Hematopoietic multipotent progenitor cell treated with erythropoietin and hydrocortisone succinate and interleukin-3 and kit ligand, for 6 days (in vitro differentiated cells): ENCODE data around the gene MUL1.
A peak's percentile ranks its signal among the peaks of the same experiment; 100 is the strongest.
"Not testable (repeated sequence)": the region's sequence is repeated elsewhere in the genome, so short reads cannot be mapped to it uniquely, and the experiment has no call there.

Experiments
- DNase-seq: peaks from one replicate; pipeline ENCODE4 v3.0.0-alpha.2; 2015

MUL1 gene

DNA sequence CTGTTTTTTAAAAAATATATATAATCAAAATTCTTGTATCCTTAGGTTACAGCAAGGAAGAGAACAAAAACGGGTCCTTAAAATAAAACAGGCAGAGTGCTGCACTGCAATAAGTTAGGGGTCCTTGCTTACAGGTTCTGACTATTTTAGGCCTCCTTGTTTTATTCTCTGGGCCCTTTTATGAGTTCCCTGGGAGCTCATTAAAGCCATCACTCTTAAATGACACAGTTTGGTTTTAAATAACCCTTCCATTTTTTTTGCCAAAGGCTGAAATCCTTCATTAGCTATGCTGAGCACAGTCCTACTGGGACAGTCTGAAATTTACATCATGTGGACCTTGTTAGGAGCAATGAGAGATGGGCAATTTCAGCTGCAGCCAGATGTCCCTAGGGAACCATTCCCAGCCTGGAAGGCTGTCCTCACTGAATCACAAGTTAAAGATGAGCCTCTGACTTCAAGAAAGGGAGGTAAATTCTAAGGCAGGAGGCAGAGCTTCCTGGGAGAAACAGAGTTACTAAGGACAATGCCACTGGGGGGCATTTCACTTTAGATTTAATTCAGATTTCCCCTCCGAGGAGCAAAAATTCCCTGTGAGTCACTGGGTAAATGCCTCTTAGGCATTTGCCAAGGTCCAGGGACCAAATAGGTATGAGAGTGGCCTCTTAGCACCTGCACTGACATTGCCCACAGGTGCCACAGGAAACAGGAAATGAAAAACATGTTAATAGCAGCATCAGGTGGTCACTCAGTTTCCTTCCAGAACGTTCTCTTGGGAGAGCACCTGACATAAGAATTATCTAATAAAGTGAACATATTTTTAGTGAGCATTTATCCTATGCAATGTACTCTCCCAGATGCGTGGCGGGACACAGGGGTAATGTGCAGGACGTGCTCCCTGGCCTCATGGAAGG is 3.8 kb upstream of the MUL1 start:
- no peak for DNase-seq

DNA sequence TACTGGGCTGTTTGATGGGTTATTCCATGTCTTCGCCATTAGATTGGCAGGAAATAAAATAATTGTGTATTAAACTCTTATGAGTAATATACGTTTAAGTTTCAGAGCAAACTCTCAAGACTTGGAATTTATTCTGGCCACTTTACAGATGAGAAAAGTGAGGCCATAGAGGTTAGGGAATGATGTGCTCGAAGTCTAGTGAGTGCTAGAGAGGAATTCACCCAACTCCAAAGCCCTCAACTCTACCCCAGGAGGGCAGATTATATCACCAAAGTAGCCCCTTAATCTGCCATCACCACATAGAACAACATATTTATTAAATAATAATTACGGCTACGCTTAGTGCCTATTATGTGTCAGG is 440 bp upstream of the MUL1 start:
- no peak for DNase-seq

DNA sequence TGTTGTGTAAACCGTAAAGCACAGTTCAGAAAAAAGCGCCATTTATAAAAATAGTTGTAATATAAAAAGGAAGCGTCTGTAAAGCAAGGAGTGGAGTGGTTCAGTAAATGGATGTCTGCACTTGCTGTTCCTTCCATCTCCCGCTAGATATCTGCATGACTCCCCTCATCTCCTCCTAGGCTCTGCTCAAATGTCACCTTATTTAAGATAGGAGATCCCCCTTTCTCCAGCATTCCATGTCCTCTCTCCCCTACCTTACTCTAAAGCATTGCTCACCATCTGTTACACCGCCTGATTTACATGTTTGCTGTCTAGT is 745 bp downstream of the MUL1 start:
- peak; percentile 27 for DNase-seq

DNA sequence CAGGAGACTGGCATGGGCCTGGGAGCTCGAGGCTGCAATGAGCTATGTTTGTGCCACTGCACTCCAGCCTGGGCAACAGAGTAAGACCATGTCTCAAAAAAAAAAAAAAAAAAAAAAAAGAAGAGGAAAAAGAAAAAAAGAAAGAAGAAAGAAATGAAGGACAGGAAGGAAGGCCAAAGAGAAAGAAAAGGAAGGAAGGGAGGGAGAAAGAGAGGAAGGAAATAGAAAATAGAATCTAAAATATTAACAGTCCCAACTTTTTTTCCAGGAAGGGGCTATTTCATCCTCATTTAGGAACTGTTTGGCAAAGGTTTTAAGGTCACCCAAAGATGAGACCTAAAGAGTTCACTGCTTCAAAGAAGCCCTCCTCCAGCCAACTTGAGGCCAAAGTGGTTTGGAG is 2.5 kb downstream of the MUL1 start:
- no peak for DNase-seq

DNA sequence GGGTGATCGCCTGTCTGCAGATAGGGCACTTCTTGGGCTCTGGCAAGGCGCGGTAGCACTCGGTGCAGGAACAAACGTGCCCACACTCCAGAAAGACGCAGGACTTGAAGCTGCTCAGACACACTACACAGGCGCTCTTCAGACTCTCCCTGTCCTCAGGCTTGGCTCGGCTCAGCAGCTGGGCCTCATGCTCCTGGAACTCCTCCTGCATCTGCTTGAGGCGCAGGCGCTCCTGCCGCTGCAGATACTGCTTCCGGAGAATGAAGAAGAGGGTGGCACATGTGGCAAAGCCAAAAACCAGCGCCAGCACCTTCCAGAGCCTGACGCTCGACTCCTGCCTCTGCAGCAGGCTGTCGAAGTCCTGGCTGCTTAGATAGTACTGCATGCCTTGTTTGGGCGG is 7.2 kb downstream of the MUL1 start:
- DNase-seq = no peak

DNA sequence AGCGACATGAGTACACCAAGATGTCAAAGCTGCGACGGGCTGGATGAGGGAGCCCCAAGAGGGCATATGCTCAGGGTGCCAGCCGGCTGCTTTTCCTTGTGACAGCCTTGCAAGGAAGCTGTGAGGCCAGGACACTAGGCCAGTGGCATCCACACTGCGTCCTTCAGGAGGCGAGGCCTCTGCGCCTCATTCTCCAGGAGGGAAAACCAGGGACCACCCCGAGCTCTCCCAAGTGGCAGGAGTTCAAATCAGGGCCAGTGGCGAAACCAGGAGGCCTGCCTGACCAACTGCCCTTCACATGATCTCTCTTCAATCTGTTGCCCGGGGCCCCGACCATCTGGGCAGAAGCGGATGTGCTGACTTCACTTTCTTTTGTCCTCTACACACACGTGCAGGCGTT is 8.2 kb downstream of the MUL1 start:
- DNase-seq = no peak

DNA sequence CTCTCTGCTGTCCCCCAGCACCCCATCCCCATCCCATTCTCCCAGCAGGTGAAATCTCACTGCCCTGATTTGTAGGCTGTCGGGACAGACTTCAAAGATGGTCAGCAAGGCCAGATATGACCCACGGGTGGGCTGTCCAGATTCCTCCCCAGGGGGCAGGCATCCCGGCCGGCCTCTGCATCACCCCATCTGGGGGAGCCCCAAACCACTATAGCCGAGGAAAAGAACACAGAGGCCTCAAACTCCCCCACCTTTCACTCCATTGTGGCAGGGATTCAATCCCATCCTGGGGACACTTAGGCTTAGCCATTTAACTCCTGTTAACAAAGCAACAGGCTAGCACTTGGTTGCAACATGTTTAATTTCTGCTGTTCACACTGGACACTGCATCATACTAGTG is 8.8 kb downstream of the MUL1 start:
- no peak for DNase-seq

DNA sequence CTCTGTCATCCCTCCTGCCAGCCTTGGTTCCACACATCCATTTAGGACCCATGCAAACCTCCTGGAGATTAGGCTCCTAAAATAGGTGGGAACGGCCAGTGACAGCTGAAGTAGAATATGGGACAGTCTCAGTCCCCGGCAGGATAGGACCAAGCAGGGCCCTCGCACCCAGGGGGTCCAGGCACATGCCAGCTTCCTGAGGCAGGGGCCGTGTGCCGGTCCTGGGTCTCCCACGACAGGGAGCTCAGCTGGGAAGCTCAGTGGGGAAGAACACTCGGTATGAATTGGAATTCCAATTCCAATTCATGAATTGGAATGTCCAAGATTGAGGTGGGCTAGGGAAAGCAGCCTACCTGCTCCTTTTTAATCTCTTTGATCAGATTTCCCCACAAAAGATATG is 9.8 kb downstream of the MUL1 start:
- no peak for DNase-seq

DNA sequence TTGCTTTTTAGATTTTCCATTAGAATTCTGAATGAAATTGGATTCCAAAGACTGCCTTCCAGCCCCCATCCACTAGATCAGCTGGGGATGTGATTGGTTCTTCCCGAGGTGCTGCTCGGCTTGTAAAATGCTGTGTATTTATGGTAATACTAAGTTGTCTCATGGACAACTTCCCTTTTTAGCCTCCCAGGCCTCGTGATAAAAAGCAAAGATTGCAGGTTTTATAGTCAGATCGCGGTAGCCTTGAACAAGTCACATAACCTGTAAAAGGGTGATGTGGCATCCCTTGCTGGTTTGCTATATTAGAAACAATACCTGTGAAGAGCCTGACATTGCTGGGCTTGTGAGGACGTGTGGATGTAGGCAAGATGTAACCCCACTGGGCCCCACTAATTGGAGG is 10.4 kb downstream of the MUL1 start:
- DNase-seq = no peak

DNA sequence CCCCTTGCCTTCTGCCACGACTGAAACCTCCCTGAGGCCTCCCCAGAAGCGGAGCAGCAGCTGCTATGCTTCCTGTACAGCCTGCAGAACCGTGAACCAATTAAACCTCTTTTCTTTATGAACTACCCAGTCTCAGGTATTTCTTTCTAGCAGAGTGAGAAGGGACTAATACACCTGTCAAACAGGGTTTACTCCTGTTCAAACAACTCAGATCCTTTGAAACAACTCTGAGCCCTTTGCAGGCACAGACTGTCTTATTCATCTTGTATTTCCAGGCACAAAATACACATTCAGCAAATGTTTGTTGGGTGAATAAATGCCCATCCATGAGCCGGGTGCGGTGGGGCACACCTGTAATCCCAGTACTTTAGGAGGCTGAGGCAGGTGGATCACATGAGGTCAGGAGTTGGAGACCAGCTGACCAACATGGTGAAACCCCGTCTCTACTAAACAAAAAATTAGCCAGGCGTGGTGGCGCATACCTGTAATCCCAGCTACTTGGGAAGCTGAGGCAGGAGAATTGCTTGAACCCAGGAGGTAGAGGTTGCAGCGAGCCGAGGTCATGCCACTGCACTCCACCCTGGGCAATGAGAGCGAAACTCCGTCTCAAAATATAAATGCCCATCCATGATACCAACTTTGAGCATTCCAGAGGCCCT is 11.1 kb downstream of the MUL1 start:
- DNase-seq = not testable (repeated sequence)

DNA sequence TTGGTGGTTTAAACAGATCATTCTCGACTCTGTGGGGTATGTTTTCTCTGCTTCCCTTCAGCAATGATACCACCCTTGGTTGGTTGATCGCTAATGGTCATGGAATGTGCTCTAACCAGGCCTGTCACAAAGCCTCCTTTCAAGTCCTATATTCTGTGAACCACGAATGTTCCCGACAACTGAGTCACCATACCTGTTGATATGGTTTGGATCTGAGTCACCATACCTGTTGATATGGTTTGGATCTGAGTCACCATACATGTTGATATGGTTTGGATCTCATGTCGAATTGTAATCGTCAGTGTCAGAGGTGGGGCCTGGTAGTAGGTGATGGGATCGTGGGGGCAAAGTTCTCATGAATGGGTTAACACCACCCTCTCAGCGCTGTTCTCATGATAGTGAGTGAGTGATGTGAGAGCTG is 11.7 kb downstream of the MUL1 start:
- no peak for DNase-seq

DNA sequence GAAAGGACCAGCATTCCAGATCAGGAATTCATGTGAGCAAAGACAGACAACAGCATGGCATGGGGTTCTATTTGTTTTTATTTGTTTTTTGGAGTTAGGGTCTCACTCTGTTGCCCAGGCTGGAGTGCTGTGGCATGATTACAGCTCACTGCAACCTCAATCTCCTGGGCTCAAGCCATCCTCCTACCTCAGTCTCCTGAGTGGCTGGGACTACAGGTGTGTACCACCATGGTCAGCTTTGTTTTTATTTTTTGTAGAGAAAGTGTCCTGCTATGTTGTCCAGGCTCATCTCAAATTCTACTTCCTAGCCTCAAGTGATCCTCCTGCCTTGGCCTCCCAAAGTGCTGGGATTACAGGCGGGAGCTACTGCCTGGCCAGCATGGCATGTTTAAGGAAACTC is 12.3 kb downstream of the MUL1 start:
- no peak for DNase-seq

DNA sequence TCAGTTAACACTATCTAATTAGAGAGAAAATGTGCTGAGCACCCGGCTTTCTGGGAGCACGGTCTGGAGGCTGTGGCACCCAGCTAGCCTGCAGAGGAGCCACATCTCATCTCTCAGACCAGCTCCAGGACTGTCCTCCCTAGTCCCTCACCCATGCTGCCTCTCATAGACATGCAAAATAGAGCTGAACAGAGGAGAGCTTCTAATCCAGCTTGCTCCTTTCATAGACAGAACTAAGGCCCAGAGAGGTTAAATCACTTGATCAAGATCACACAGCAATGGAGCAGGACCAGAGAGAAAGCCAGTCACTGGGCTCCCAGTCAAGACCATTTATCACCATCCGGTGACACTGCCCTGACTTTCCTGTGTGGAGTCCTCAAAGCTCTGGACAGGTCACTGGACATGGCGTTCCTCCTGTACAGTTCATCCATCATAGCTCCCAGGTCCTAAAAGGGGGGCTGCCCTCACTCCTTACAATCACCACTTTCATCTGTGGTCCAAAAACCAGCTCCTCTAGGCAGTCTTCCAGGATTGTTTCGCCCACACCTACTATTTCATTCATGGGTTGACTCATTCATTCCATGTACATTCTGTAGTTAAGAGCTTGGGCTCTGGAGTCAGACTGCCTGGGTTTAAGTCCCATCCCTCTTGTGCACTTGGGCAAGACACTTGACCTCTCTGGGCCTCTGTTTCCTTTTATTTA is 13.2 kb downstream of the MUL1 start:
- DNase-seq = no peak

DNA sequence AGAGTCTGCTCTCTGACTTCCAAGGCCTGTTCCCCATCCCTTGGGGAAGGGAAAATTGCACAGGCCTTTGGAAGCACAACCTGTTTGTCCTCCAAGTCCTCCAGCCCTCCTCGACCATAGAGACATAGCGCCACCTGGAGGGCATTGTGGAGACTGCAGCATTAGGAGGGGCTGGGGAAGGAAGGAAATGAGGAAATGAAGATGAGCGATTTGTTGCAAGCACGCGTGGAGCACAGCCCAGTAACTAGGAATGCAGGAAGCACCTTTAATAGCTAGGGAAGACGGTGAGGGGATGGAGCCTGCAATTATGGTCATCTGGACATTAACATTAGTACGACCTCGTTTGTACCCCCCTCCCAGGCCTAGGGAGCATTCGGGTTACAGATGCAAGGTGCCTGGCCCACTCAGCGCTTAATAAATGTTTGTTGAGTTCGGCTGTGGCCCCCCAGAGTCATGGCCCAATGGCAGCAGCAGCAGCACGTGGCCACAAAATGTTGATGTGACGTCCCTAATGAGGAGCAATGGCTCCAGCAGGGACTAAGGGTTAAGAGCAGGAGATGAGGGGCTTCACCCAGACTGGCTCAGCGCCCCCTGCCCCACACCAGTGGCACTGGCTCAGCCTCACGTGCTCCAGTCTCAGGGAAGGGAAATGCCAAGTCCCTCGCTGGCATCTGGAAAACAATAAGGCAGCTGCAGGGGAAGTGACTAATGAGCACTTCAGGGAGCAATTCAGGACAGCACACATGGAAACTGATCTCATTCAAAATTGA is 13.9 kb downstream of the MUL1 start:
- peak; percentile 84 for DNase-seq

DNA sequence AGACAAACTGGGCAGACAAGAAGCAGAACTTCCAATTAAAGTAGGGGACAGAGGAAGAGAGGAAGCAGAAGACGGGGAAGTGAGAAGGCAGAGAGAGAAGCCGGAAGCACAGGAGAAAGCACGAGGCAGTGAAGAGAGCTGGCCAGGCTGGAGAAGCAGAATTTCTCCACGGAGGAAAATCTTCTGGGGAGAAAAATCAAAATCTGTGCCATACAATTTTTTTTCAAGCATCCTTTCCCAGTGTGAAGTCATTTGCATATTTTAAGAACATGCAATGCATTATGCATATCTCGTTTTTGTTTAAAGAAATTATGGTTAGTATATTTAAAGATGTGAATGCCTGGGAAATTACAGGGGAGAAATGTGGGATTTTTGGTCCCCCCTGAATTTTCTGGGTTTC is 14.6 kb downstream of the MUL1 start:
- DNase-seq = no peak

DNA sequence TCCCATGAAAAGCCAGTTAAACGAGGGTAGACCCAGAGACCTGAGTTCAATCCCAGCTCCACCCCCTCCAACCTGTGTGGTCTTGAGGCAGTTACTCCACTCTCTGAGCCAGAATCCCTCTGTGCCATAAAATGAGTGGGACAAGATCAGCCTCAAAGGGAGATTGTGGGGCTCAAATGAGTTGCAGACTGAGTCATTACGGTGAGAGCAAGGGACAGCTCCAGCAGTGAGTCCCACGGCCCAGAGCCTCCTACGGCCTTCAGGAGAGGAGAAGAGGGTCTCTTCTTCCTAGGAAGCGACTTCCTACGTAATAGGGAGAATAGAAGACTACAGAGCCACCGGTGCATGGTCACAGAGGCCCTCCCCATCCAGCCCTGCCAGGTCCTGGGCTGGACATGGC is 15.2 kb downstream of the MUL1 start:
- no peak for DNase-seq

DNA sequence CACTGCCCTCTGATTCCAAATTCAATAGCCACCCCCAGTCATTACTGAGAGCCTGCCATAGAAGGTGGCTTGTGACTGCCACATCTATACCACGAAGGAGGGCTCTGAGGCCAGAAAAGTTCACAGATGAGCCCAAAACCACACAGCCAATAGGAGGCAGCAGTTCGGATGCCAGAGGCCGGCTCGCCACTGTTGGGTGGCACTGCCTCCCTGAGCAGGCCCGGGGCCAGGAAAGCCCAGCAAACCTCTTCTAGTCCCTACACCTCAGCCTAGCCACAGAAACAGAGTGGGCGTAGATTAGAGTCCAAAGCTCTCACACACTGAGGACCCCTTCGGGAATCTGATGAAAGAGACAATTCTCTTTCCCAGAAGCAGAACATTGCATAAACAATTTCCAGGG is 16.1 kb downstream of the MUL1 start:
- DNase-seq = no peak

DNA sequence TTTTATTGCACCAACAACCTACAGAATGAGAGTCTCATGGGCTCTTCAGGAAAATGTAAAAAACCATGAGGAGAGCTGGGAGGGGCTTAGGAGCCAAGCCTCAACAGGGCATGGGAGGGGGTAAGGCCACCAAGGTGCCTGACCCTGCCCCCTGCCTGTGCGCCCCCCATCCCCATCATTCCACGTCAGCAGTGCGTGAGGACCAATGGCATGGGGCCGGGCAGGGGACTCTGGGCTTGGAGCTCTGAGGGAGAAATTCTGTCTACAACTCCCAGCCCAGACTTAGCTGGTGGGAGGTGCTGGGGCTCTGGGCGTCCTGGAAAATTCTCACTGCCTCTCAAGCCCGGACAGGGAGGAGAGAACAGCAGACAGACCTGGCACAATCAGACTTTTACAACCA is 16.8 kb downstream of the MUL1 start:
- no peak for DNase-seq

DNA sequence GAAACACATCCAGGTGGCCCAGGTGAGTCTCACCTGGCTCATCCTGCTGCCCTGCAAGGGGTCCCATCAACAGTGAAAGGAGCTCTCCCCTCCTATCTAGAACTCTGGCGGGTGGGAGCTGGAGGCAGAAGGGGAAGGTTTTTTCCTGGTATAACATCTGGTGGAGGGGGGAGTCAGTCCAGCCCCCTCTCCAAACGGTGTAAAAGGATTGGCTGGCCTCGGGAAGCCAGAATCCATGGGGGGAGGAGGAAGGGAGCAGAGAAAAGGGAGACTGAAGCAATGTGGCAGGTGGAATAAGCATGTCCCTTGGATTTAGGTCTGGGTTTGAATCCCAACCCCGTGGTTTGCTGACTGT is 20.7 kb downstream of the MUL1 start:
- no peak for DNase-seq

DNA sequence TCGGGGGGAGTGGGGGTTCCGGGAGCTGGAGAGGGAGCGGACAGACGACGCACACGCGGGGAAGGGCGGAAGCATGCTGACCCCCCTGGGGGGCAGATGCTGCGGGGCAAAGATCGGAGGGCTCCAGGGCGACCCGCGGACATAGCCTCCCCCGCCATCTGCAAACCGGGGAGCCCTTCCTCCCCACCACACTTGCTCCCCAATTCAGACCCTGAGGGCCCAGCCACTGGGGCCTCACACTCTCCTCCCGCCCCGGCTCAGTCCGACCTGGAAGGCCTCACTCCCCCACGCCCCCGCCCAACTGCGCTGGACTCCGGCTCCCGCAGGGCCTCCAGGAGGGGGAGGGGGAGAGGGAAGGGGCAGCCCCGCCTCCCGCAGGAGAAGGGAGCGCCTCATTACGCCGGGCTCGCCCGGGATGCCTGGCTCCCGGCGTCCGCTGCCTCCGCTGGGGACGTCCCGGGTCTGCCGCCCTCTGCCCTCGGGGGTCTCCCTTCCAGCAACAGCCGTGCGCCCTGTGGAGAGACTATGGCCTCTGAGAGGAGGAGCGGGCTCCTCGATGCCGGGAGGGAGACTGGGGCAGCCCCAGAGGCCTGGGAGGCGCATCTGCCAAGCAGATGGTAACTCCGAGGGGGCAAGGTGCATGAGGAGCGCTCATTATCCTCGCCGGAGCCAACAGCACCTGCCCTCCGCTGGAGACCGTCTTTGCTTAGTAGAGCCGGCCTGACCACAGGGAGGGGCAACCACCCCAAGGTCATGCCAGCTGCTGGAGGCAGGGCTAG is 21.3 kb downstream of the MUL1 start:
- DNase-seq = no peak

DNA sequence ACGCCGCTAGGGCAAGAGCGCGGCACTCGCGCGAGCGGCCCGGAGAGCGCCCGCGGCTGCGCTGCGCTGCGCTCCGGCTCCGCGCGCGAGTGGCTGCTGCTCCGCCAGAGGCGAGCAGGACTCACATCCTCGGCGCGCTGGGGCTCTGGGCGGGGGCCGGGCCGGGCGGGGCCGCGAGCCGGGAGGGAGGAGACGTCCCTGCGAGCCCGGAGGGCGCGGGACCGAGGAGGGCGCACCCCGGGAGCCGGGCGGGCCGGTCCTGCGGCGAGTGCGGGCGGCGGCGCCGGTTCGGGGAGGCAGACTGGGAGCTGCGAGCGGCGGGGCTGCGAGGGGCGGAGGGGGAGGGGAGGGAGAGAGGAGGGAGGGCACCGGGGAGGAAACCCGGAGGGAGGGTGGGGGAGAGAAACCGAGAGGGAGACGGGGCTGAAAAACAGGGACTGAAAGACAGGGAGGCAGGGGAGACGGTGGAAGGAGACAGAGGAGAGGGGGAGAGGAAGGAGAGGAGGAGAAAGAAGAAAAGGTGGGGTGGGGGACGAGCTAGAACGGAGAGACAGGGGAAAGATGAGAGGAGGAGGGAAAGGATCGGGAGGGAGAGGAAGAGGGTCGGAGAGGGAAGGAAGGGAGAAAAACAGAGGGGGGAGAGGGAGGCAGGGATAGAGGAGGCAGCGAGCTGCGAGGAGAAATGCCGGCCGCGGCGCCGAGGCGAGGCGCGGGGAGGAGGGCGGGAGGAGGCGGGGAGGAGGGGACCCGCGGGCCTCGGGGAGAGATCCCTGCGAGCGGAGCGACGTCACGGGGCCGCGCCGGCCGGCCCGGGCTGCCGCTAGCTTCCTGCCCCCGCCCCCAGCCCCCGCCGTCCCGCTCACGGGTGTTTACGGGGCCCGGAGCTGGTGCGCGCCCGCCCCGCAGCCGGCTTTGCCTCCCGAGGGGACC is 22.2 kb downstream of the MUL1 start, which contains the start of gene CAMK2N1:
CAMK2N1 (minus strand) TSS at position 684 of the 930 bp plus-strand sequence. CDS start 831 bp downstream, outside the sequence.
- DNase-seq = no peak
